ENCODE results near the gene ST6GALNAC4.

The ST6GALNAC4 gene

DNA sequence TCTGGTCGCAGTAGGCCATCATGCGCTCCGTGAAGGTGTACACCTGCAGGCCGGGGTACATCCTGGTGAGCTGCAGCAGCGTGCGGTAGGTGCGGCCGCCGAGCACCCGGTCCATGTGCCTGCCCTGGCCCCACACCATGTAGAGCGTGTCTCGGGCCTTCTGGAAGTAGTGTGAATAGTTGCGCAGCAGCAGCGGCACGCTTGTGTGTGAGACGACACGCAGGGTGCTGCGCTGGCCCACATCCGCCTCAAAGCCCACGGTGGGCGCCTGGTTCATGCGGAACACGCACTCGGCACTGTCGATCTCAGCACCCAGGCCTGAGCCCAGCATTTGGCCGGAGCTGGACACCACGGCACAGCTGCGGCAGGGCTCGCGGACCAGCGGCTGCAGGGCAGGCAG, 4.5 kb downstream of the ST6GALNAC4 start:
- DNase-seq (ENCODE audit: low spot score) (no peak), ATAC-seq (ENCODE audit: low read depth) (no peak)
- H3K27me3 ChIP-seq (ENCODE audit: insufficient read depth, poor library complexity, severe bottlenecking) = no peaks in the 10 kb centered on the region
- no peaks in the 10 kb centered on the region for H3K9me3 ChIP-seq (ENCODE audit: severe bottlenecking)
- no peak overlapping the region for H3K27ac ChIP-seq (ENCODE audit: poor library complexity, severe bottlenecking)
- TF ChIP-seq, protein P1, sequence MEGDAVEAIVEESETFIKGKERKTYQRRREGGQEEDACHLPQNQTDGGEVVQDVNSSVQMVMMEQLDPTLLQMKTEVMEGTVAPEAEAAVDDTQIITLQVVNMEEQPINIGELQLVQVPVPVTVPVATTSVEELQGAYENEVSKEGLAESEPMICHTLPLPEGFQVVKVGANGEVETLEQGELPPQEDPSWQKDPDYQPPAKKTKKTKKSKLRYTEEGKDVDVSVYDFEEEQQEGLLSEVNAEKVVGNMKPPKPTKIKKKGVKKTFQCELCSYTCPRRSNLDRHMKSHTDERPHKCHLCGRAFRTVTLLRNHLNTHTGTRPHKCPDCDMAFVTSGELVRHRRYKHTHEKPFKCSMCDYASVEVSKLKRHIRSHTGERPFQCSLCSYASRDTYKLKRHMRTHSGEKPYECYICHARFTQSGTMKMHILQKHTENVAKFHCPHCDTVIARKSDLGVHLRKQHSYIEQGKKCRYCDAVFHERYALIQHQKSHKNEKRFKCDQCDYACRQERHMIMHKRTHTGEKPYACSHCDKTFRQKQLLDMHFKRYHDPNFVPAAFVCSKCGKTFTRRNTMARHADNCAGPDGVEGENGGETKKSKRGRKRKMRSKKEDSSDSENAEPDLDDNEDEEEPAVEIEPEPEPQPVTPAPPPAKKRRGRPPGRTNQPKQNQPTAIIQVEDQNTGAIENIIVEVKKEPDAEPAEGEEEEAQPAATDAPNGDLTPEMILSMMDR (IDR thresholded peaks at IDR 0.05; ENCODE audit: poor library complexity, severe bottlenecking) = no peak
- no peak overlapping the region for H3K4me3 ChIP-seq (ENCODE audit: severe bottlenecking)
- H3K36me3 ChIP-seq (ENCODE audit: low read depth) = peaks cover 31% of the 10 kb centered on the region
- peaks cover 7% of the 10 kb centered on the region for H3K4me1 ChIP-seq (ENCODE audit: insufficient read depth, poor library complexity, severe bottlenecking)

DNA sequence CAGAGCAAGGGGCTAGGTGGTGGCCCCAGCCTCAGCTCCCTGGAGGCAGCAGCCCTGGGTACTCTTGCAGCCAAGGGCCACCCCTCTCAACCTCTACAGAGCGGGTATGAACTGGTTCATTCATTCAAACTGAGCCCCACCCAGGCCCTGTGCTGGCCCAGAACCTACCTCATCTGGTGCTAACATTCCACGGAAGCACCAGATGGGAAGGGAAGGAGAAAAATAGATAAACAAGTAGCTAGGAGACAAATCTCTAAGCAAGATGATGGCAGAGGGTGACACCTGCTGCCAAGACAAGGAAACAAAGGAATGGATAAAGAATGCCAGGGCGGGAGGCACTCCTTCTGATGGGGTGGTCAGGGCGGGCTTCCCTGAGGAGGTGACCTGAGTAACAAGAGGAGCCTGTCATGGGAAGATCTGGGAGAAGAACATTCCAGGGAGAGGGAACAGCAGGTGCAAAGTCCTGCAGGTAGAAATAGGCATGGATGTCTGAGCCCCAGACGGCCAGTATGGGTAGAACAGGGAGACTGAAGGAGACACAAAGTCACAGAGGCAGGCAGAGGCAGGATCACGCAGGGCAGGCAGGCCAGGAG, 6.1 kb downstream of the ST6GALNAC4 start:
- H3K4me3 ChIP-seq (ENCODE audit: severe bottlenecking) = no peak overlapping the region
- H3K36me3 ChIP-seq (ENCODE audit: low read depth) = peaks cover 31% of the 10 kb centered on the region
- DNase-seq (ENCODE audit: low spot score) (no peak), ATAC-seq (ENCODE audit: low read depth) (peak; percentile 24; the same call in 2 of the 3 replicates)
- no peaks in the 10 kb centered on the region for H3K4me1 ChIP-seq (ENCODE audit: insufficient read depth, poor library complexity, severe bottlenecking)
- no peaks in the 10 kb centered on the region for H3K27me3 ChIP-seq (ENCODE audit: insufficient read depth, poor library complexity, severe bottlenecking)
- H3K27ac ChIP-seq (ENCODE audit: poor library complexity, severe bottlenecking) = no peak overlapping the region
- H3K9me3 ChIP-seq (ENCODE audit: severe bottlenecking) = no peaks in the 10 kb centered on the region
- TF ChIP-seq, protein P1 (IDR thresholded peaks at IDR 0.05; ENCODE audit: poor library complexity, severe bottlenecking) = peak; percentile 37

DNA sequence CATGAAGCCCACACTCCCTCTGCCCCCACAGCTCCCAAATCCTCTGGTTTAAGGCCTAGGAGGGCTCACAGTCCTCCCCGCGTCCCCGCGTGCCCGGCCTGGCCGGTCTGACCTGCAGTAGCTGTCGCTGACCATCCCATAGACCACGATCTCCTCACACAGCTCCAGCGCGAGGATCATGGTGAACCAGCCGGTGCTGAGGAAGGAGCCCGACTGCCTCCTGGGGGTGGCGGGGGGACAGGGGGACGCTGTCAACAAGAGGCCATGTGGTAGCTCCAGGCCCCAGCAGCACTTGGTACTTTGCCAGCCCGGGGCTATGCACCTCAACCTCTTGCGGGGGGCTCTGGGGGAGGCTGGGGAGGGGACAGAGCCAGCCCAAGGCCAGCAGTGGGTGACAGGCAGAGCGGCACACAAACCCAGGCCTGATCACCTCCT, 7.0 kb downstream of the ST6GALNAC4 start:
- no peak for DNase-seq (ENCODE audit: low spot score)
- Histone ChIP-seq H3K4me1 (ENCODE audit: insufficient read depth, poor library complexity, severe bottlenecking) (peaks cover 2% of the 10 kb centered on the region), H3K27me3 (ENCODE audit: insufficient read depth, poor library complexity, severe bottlenecking) (no peaks in the 10 kb centered on the region), H3K27ac (ENCODE audit: poor library complexity, severe bottlenecking) (no peak overlapping the region), H3K36me3 (ENCODE audit: low read depth) (peaks cover 31% of the 10 kb centered on the region), H3K4me3 (ENCODE audit: severe bottlenecking) (no peak overlapping the region), H3K9me3 (ENCODE audit: severe bottlenecking) (no peaks in the 10 kb centered on the region)
- TF ChIP-seq, protein P1 (IDR thresholded peaks at IDR 0.05; ENCODE audit: poor library complexity, severe bottlenecking) = no peak
- ATAC-seq (ENCODE audit: low read depth) = no peak

DNA sequence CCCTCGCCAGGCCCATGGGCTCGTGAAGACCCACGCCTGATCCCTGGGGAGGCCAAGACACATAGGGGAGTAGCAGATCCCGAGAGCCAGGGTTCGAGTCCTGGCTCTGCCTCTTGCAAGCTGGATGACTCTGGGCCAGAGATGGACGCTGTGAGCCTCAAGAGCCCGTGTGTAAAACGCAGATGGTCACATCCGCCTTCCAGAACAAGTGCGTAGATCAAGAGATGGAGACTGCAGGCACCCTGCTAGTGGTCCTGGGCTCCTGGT, 8.2 kb downstream of the ST6GALNAC4 start:
- Histone ChIP-seq H3K4me3 (ENCODE audit: severe bottlenecking) (no peak overlapping the region), H3K27me3 (ENCODE audit: insufficient read depth, poor library complexity, severe bottlenecking) (no peaks in the 10 kb centered on the region), H3K27ac (ENCODE audit: poor library complexity, severe bottlenecking) (no peak overlapping the region), H3K9me3 (ENCODE audit: severe bottlenecking) (no peaks in the 10 kb centered on the region), H3K4me1 (ENCODE audit: insufficient read depth, poor library complexity, severe bottlenecking) (peaks cover 7% of the 10 kb centered on the region), H3K36me3 (ENCODE audit: low read depth) (peaks cover 25% of the 10 kb centered on the region)
- DNase-seq (ENCODE audit: low spot score) = no peak
- TF ChIP-seq, protein P1 (IDR thresholded peaks at IDR 0.05; ENCODE audit: poor library complexity, severe bottlenecking) = no peak
- ATAC-seq (ENCODE audit: low read depth) = no peak

DNA sequence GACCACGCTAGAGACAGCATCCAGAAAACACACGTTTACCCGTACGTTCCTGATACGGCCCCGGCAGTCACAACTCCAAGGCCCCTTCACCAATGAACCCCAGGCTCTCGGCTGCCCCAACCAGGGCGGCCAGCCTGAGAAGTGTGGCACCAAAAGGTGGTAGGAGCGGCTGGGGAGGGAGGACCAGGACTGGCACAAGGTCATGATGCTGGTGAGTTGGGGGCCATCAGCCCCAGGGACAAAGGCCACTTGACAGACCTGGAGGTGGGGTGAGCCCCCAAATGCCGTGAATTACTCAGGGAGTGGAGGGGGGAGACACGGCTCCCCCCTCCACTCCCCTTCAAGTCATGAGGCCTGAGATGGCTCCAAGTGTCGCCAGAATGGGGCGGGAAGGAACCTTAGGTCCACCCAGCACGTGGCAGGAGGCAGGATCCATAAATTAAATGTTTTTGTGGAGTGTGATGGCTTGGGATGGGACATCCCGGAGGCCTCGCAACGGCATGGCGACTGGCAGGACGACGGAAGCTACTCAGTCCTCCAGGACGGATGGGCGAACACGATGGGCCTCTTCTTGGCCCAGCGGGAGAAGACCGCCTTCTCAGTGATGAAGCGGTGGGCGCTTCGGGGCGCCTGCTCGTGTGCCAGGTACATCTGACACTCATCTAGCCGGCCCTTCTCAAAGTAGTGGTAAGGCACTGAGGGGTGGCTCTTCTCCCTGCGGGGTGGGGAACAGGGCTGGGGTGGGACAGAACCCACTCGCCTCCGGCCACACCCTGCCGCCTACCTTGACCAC, 8.8 kb downstream of the ST6GALNAC4 start:
- no peak for ATAC-seq (ENCODE audit: low read depth)
- H3K36me3 ChIP-seq (ENCODE audit: low read depth) = peaks cover 21% of the 10 kb centered on the region
- H3K4me1 ChIP-seq (ENCODE audit: insufficient read depth, poor library complexity, severe bottlenecking) = peaks cover 7% of the 10 kb centered on the region
- no peaks in the 10 kb centered on the region for H3K27me3 ChIP-seq (ENCODE audit: insufficient read depth, poor library complexity, severe bottlenecking)
- no peak for DNase-seq (ENCODE audit: low spot score)
- TF ChIP-seq, protein P1 (IDR thresholded peaks at IDR 0.05; ENCODE audit: poor library complexity, severe bottlenecking) = no peak
- no peaks in the 10 kb centered on the region for H3K9me3 ChIP-seq (ENCODE audit: severe bottlenecking)
- H3K27ac ChIP-seq (ENCODE audit: poor library complexity, severe bottlenecking) = no peak overlapping the region
- H3K4me3 ChIP-seq (ENCODE audit: severe bottlenecking) = no peak overlapping the region

Data from RWPE2 (cell line).